ENCODE data around the gene PIGZ. TPM values are rescaled to one million over a fixed set of nuclear protein-coding genes. Genes with fewer than 3 reads are reported as not detected.

PIGZ gene
- total RNA-seq, 3 donors from 2014 or later: 29.1 to 131 (median 122) TPM

- no peak for TF ChIP-seq CTCF (IDR thresholded peaks at IDR 0.05)
- no peaks in the 10 kb centered on the region for H3K9me3 ChIP-seq
- no peak overlapping the region for H3K4me3 ChIP-seq
- intact Hi-C loops (cut with DNase I, micrococcal nuclease): loop anchor here in 1 of 2 donors (10.0 kb wide), 1 partner anchor 185 kb away; no protein-coding TSS in a partner anchor
- peak in 1 of 3 donors; percentile 7 for DNase-seq
- peaks cover 7% of the 10 kb centered on the region for H3K4me1 ChIP-seq (ENCODE audit: low read depth)
- no peak for ATAC-seq
- no peaks in the 10 kb centered on the region for H3K36me3 ChIP-seq (ENCODE audit: low read depth)
Observed at GRCh38 chr3:197000211-197000610, 31.6 kb upstream of the PIGZ start.

- no peaks in the 10 kb centered on the region for H3K9me3 ChIP-seq
- no peaks in the 10 kb centered on the region for H3K36me3 ChIP-seq (ENCODE audit: low read depth)
- TF ChIP-seq CTCF (IDR thresholded peaks at IDR 0.05): no peak
- peaks cover 5% of the 10 kb centered on the region for H3K4me1 ChIP-seq (ENCODE audit: low read depth)
- H3K4me3 ChIP-seq: no peak overlapping the region
- DNase-seq: peak in 1 of 3 donors; percentile 19
- ATAC-seq: no peak
- intact Hi-C loops (cut with DNase I, micrococcal nuclease): no loop called here
Observed at GRCh38 chr3:196998966-196999760, 30.5 kb upstream of the PIGZ start.

- intact Hi-C loops (cut with DNase I, micrococcal nuclease): no loop called here
- TF ChIP-seq CTCF (IDR thresholded peaks at IDR 0.05): no peak
- no peak overlapping the region for H3K4me3 ChIP-seq
- H3K4me1 ChIP-seq (ENCODE audit: low read depth): no peaks in the 10 kb centered on the region
- H3K9me3 ChIP-seq: no peaks in the 10 kb centered on the region
- peak in 1 of 3 donors; percentile 3 for DNase-seq
- no peak for ATAC-seq
- no peaks in the 10 kb centered on the region for H3K36me3 ChIP-seq (ENCODE audit: low read depth)
Observed at GRCh38 chr3:196997311-196997710, 28.7 kb upstream of the PIGZ start.

- TF ChIP-seq CTCF (IDR thresholded peaks at IDR 0.05): no peak
- DNase-seq (peak in 1 of 3 donors; percentile 11), ATAC-seq (no peak)
- no peak overlapping the region for H3K4me3 ChIP-seq
- no peaks in the 10 kb centered on the region for H3K4me1 ChIP-seq (ENCODE audit: low read depth)
- intact Hi-C loops (cut with DNase I, micrococcal nuclease): no loop called here
- H3K9me3 ChIP-seq: no peaks in the 10 kb centered on the region
- no peaks in the 10 kb centered on the region for H3K36me3 ChIP-seq (ENCODE audit: low read depth)
Observed at GRCh38 chr3:196996454-196997265, 28.0 kb upstream of the PIGZ start.

- DNase-seq (peak in 1 of 3 donors; percentile 5), ATAC-seq (no peak)
- Histone ChIP-seq H3K4me1 (ENCODE audit: low read depth) (no peaks in the 10 kb centered on the region), H3K36me3 (ENCODE audit: low read depth) (no peaks in the 10 kb centered on the region), H3K9me3 (no peaks in the 10 kb centered on the region), H3K4me3 (no peak overlapping the region)
- intact Hi-C loops (cut with DNase I, micrococcal nuclease): no loop called here
- no peak for TF ChIP-seq CTCF (IDR thresholded peaks at IDR 0.05)
Observed at GRCh38 chr3:196995646-196996355, 27.2 kb upstream of the PIGZ start.

All from mucosa of descending colon (tissue), 3 donors.